GM23338 (cell line): Measurements from ENCODE around the gene HSPH1. TPM values are rescaled to one million over a fixed set of nuclear protein-coding genes. Genes with fewer than 3 reads are reported as not detected.

Experiments
- ATAC-seq: fragments of 200-7000 bp; cut with Tn5 transposase; 3 replicates; pipeline ENCODE4 v1.9.1; 2020
- DNase-seq: peaks from one replicate; pipeline ENCODE4 v3.0.0-alpha.2; 2015; ENCODE audit warnings: low spot score
- H2AFZ ChIP-seq: fragments of 200-600 bp; sonication (generic); 2 replicates; pipeline ENCODE4 v1.8.0; 2016; ENCODE audit warnings: antibody characterized with exemption, mild to moderate bottlenecking, moderate library complexity
- H3F3A ChIP-seq: fragments of 200-600 bp; sonication (generic); replicated peaks from 2 replicates; pipeline ENCODE4 v1.8.0; 2017; ENCODE audit warnings: antibody characterized with exemption, mixed run types, low read depth
- H3K27ac ChIP-seq: fragments of 200-600 bp; sonication (generic); 2 replicates; pipeline ENCODE4 v1.6.1; 2016; ENCODE audit warnings: low read depth
- H3K27me3 ChIP-seq: fragments of 200-600 bp; sonication (generic); 2 replicates; pipeline ENCODE4 v1.8.0; 2016; ENCODE audit warnings: mild to moderate bottlenecking, mixed run types, moderate library complexity; ENCODE audit not compliant: insufficient read depth
- H3K36me3 ChIP-seq: fragments of 200-600 bp; sonication (generic); 2 replicates; pipeline ENCODE4 v1.8.0; 2016; ENCODE audit warnings: mild to moderate bottlenecking; ENCODE audit not compliant: insufficient read depth
- H3K4me1 ChIP-seq: fragments of 200-600 bp; sonication (generic); 2 replicates; pipeline ENCODE4 v1.8.0; 2016; ENCODE audit warnings: mild to moderate bottlenecking, moderate library complexity; ENCODE audit not compliant: insufficient read depth
- H3K4me2 ChIP-seq: fragments of 200-600 bp; sonication (generic); 2 replicates; pipeline ENCODE4 v1.7.1; 2017; ENCODE audit warnings: mixed run types
- H3K4me3 ChIP-seq: fragments of 200-600 bp; sonication (generic); 2 replicates; pipeline ENCODE4 v1.6.1; 2016; ENCODE audit warnings: mixed run types
- H3K79me2 ChIP-seq: fragments of 200-600 bp; sonication (generic); replicated peaks from 2 replicates; pipeline ENCODE4 v1.8.0; 2017; ENCODE audit warnings: mild to moderate bottlenecking; ENCODE audit not compliant: insufficient read depth
- H3K9me2 ChIP-seq: fragments of 200-600 bp; sonication (generic); 2 replicates; pipeline ENCODE4 v1.8.0; 2017; ENCODE audit not compliant: insufficient read depth
- H4K20me1 ChIP-seq: fragments of 200-600 bp; sonication (generic); replicated peaks from 2 replicates; pipeline ENCODE4 v1.8.0; 2017; ENCODE audit warnings: mild to moderate bottlenecking; ENCODE audit not compliant: insufficient read depth
- H3K27ac Mint-ChIP-seq: 2 replicates; pipeline ENCODE4 v1.8.0; 2020; ENCODE audit warnings: inconsistent platforms, mild to moderate bottlenecking, moderate library complexity, mixed read lengths
- H3K27me3 Mint-ChIP-seq: 3 replicates; pipeline ENCODE4 v1.8.0; 2022; ENCODE audit warnings: low read depth, mild to moderate bottlenecking, moderate library complexity, mixed read lengths, inconsistent platforms; ENCODE audit not compliant: insufficient read depth, poor library complexity
- H3K36me3 Mint-ChIP-seq: 3 replicates; pipeline ENCODE4 v1.8.0; 2021; ENCODE audit warnings: low read depth, mild to moderate bottlenecking, inconsistent platforms, moderate library complexity, mixed read lengths
- H3K4me1 Mint-ChIP-seq: 3 replicates; pipeline ENCODE4 v1.8.0; 2020; ENCODE audit warnings: mild to moderate bottlenecking, inconsistent platforms, mixed read lengths
- H3K4me3 Mint-ChIP-seq: 3 replicates; pipeline ENCODE4 v1.8.0; 2021; ENCODE audit warnings: moderate library complexity, mild to moderate bottlenecking, inconsistent platforms, mixed read lengths
- H3K9me3 Mint-ChIP-seq: 3 replicates; pipeline ENCODE4 v1.8.0; 2020; ENCODE audit warnings: moderate library complexity, mild to moderate bottlenecking, inconsistent platforms, mixed read lengths
- CREB1 ChIP-seq: fragments of 250-450 bp; sonication (Bioruptor Pico); IDR thresholded peaks from 2 replicates; pipeline ENCODE4 v1.5.0; 2020; ENCODE audit warnings: low read depth, mild to moderate bottlenecking, moderate library complexity
- CTCF ChIP-seq, 2 experiments: fragments of 200-600 bp in 1 of 2; sonication (generic) in 1 of 2; conservative IDR thresholded peaks; 2 replicates each; pipeline versions ENCODE4 v1.5.1 to v1.6.1; 2016 to 2017; ENCODE audit warnings: antibody characterized with exemption in 2 of 2, low read depth in 2 of 2, mild to moderate bottlenecking in 2 of 2, moderate library complexity in 1 of 2
- EZH2 ChIP-seq: fragments of 200-600 bp; sonication (generic); IDR thresholded peaks from one replicate; pipeline ENCODE4 v1.8.0; 2017; ENCODE audit warnings: antibody characterized with exemption, mild to moderate bottlenecking, low read depth; ENCODE audit not compliant: unreplicated experiment
- EZH2phosphoT487 ChIP-seq: fragments of 200-600 bp; sonication (generic); IDR thresholded peaks from one replicate; pipeline ENCODE4 v1.8.1; 2018; ENCODE audit warnings: antibody characterized with exemption; ENCODE audit not compliant: unreplicated experiment
- POLR2AphosphoS5 ChIP-seq: IDR thresholded peaks from 2 replicates; pipeline ENCODE4 v1.6.1; 2016; ENCODE audit warnings: antibody characterized with exemption, low read depth
- REST ChIP-seq: IDR thresholded peaks from one replicate; pipeline ENCODE4 v1.6.1; 2018; ENCODE audit warnings: antibody characterized with exemption; ENCODE audit not compliant: unreplicated experiment
- ZNF114 ChIP-seq: fragments of 250-450 bp; sonication (Bioruptor Pico); IDR thresholded peaks from 2 replicates; pipeline ENCODE4 v1.5.0; 2020; ENCODE audit warnings: mild to moderate bottlenecking, moderate library complexity
- ZNF331 ChIP-seq: fragments of 250-450 bp; sonication (Bioruptor Pico); IDR thresholded peaks from 2 replicates; pipeline ENCODE4 v1.5.0; 2020; ENCODE audit warnings: low read depth, mild to moderate bottlenecking, moderate library complexity
- ZNF462 ChIP-seq: fragments of 250-450 bp; sonication (Bioruptor Pico); IDR thresholded peaks from 2 replicates; pipeline ENCODE4 v1.5.0; 2020; ENCODE audit warnings: mild to moderate bottlenecking, moderate library complexity
- polyA plus RNA-seq: library from polyadenylated mRNA; unstranded; fragments of >200 nt; fragmentation: Nextera tagmentation; extraction: Ambion mirVana; gene quantifications from 2 replicates; pipeline ENCODE4 v1.2.1, GENCODE V29; 2016
- total RNA-seq: library from RNA; depleted of rRNA; stranded (reverse); fragments of >200 nt; shearing (Covaris generic); gene quantifications from 2 replicates; pipeline ENCODE4 v1.2.3, GENCODE V29; 2014

The HSPH1 gene
- total and polyA plus RNA-seq, 2 experiments from 2014 or later, result 112 to 147 TPM

GRCh38 chr13:31110169-31110568, 51.5 kb downstream of the HSPH1 start:
- no peak overlapping the region for H3K4me3 ChIP-seq
- no peak overlapping the region for H3K27ac ChIP-seq
- no peak overlapping the region for H3K4me3 Mint-ChIP-seq
- TF ChIP-seq REST (no peak), ZNF114 (no peak), ZNF331 (CRISPR knock-in tag) (no peak)
- no peak overlapping the region for H3K4me2 ChIP-seq
- H3K27ac Mint-ChIP-seq, result no peak overlapping the region
- no peaks in the 10 kb centered on the region for H3K79me2 ChIP-seq
- no peak for DNase-seq
- H3K9me2 ChIP-seq, result no peaks in the 10 kb centered on the region
- no peaks in the 10 kb centered on the region for H3F3A ChIP-seq
- no peaks in the 10 kb centered on the region for H4K20me1 ChIP-seq
- H3K9me3 Mint-ChIP-seq, result no peaks in the 10 kb centered on the region
- H3K4me1 ChIP-seq, result no peaks in the 10 kb centered on the region
- no peaks in the 10 kb centered on the region for H3K36me3 Mint-ChIP-seq
- peaks cover 2% of the 10 kb centered on the region; the same call in 1 of the 3 replicates for H3K4me1 Mint-ChIP-seq
- H3K36me3 ChIP-seq, result no peaks in the 10 kb centered on the region
- H3K27me3 ChIP-seq, result no peaks in the 10 kb centered on the region
- ATAC-seq, result no peak
- no peak overlapping the region for H2AFZ ChIP-seq
- peaks cover 7% of the 10 kb centered on the region for H3K27me3 Mint-ChIP-seq

- Mint-ChIP-seq H3K9me3 (no peaks in the 10 kb centered on the region), H3K4me1 (peaks cover 6% of the 10 kb centered on the region; the same call in 1 of the 3 replicates), H3K36me3 (no peaks in the 10 kb centered on the region), H3K27ac (no peak overlapping the region), H3K27me3 (peaks cover 7% of the 10 kb centered on the region), H3K4me3 (no peak overlapping the region)
- Histone ChIP-seq H3K4me2 (no peak overlapping the region), H3K36me3 (no peaks in the 10 kb centered on the region), H3K4me3 (no peak overlapping the region), H3K4me1 (no peaks in the 10 kb centered on the region), H3F3A (no peaks in the 10 kb centered on the region), H3K79me2 (no peaks in the 10 kb centered on the region), H3K9me2 (no peaks in the 10 kb centered on the region; the same call in 1 of the 2 replicates), H3K27me3 (no peaks in the 10 kb centered on the region), H3K27ac (no peak overlapping the region), H2AFZ (no peak overlapping the region), H4K20me1 (no peaks in the 10 kb centered on the region)
- DNase-seq (no peak), ATAC-seq (no peak)
- TF ChIP-seq CREB1 (CRISPR knock-in tag) (no peak), EZH2 (no peak), EZH2phosphoT487 (no peak), CTCF (conservative IDR thresholded peaks at IDR 0.05; ENCODE audit: low read depth in 2 of 2) (no peak), POLR2AphosphoS5 (no peak), ZNF462 (CRISPR knock-in tag) (no peak)
Observed at GRCh38 chr13:31107109-31107508, 54.6 kb downstream of the HSPH1 start.
